GM23248 (cell line): ENCODE measurements around the gene ESPNL. TPM values are rescaled to one million over a fixed set of nuclear protein-coding genes. Genes with fewer than 3 reads are reported as not detected.

Source experiments
- DNase-seq: peaks from one replicate; pipeline ENCODE4 v3.0.0-alpha.2; 2015
- H2AFZ ChIP-seq: fragments of 200-600 bp; sonication (generic); 2 replicates; pipeline ENCODE4 v1.6.1; 2016; ENCODE audit warnings: antibody characterized with exemption
- H3F3A ChIP-seq: fragments of 200-600 bp; sonication (generic); 2 replicates; pipeline ENCODE4 v1.6.1; 2016; ENCODE audit warnings: mild to moderate bottlenecking, antibody characterized with exemption, mixed run types; ENCODE audit not compliant: insufficient read depth
- H3K27ac ChIP-seq: fragments of 200-600 bp; sonication (generic); 2 replicates; pipeline ENCODE4 v1.5.1; 2016; ENCODE audit warnings: mild to moderate bottlenecking
- H3K27me3 ChIP-seq: fragments of 200-600 bp; sonication (generic); replicated peaks from 2 replicates; pipeline ENCODE4 v1.6.1; 2016; ENCODE audit warnings: mild to moderate bottlenecking; ENCODE audit not compliant: insufficient read depth
- H3K36me3 ChIP-seq: fragments of 200-600 bp; sonication (generic); 2 replicates; pipeline ENCODE4 v1.6.1; 2016; ENCODE audit warnings: low read depth, mild to moderate bottlenecking
- H3K4me1 ChIP-seq: fragments of 200-600 bp; sonication (generic); 2 replicates; pipeline ENCODE4 v1.6.1; 2016; ENCODE audit warnings: mild to moderate bottlenecking; ENCODE audit not compliant: insufficient read depth
- H3K4me2 ChIP-seq: fragments of 200-600 bp; sonication (generic); one replicate; pipeline ENCODE4 v1.6.1; 2016; ENCODE audit warnings: mild to moderate bottlenecking; ENCODE audit not compliant: unreplicated experiment
- H3K4me3 ChIP-seq: fragments of 200-600 bp; sonication (generic); 2 replicates; pipeline ENCODE4 v1.5.1; 2016; ENCODE audit warnings: mild to moderate bottlenecking
- H3K79me2 ChIP-seq: fragments of 200-600 bp; sonication (generic); 2 replicates; pipeline ENCODE4 v1.6.1; 2016; ENCODE audit warnings: mild to moderate bottlenecking; ENCODE audit not compliant: insufficient read depth
- H3K9ac ChIP-seq: fragments of 200-600 bp; sonication (generic); 2 replicates; pipeline ENCODE4 v1.6.1; 2016; ENCODE audit warnings: mild to moderate bottlenecking
- H3K9me2 ChIP-seq: fragments of 200-600 bp; sonication (generic); 2 replicates; pipeline ENCODE4 v1.6.1; 2016; ENCODE audit warnings: mixed run types, mild to moderate bottlenecking, moderate library complexity; ENCODE audit not compliant: insufficient read depth
- H3K9me3 ChIP-seq: fragments of 200-600 bp; sonication (generic); one replicate; pipeline ENCODE4 v1.6.1; 2017; ENCODE audit warnings: low read depth
- H4K20me1 ChIP-seq: fragments of 200-600 bp; sonication (generic); 2 replicates; pipeline ENCODE4 v1.6.0; 2016; ENCODE audit not compliant: insufficient read depth
- EZH2 ChIP-seq: fragments of 200-600 bp; sonication (generic); IDR thresholded peaks from 2 replicates; pipeline ENCODE4 v1.6.1; 2018; ENCODE audit warnings: antibody characterized with exemption, mild to moderate bottlenecking; ENCODE audit not compliant: insufficient read depth, poor library complexity, severe bottlenecking
- EZH2phosphoT487 ChIP-seq: fragments of 200-600 bp; sonication (generic); IDR thresholded peaks from 2 replicates; pipeline ENCODE4 v1.6.1; 2018; ENCODE audit warnings: antibody characterized with exemption, moderate library complexity, mild to moderate bottlenecking, low read depth; ENCODE audit not compliant: insufficient read depth
- WGBS, 2 experiments: methylation state at CpG; one replicate each; pipeline ENCODE4 v1.1.6; 2015 to 2017; ENCODE audit warnings: low lambda C conversion rate in 2 of 2, low coverage in 1 of 2; ENCODE audit errors: missing lambda C conversion rate in 2 of 2; 5-methylcytosine and 5-hydroxymethylcytosine counted together
- in situ Hi-C: fragments of 300-500 bp; cut with MboI; formaldehyde crosslinking; loops from 2 replicates; pipeline ENCODE4 v1.15.0; 2020
- polyA plus RNA-seq: library from polyadenylated mRNA; unstranded; fragments of >200 nt; fragmentation: Nextera tagmentation; extraction: Ambion mirVana; gene quantifications from 2 replicates; pipeline ENCODE4 v1.2.1, GENCODE V29; 2016
- total RNA-seq: library from RNA; depleted of rRNA; stranded (reverse); fragments of >200 nt; shearing (Covaris generic); gene quantifications from 2 replicates; pipeline ENCODE4 v1.2.3, GENCODE V29; 2014

The ESPNL gene
- total and polyA plus RNA-seq, 2 experiments from 2014 or later = 0.60 to 1.4 TPM

- Histone ChIP-seq H3K9ac (peak overlapping the region; percentile 94; the same call in 1 of the 2 replicates), H3K27ac (no peak overlapping the region)
- DNase-seq = peak; percentile 13
These were observed 40.6 kb upstream of the ESPNL start for GRCh38 chr2:238059505-238059904.

GRCh38 chr2:238060096-238060541 lies 40.0 kb upstream of the ESPNL start:
- H3K9me3 ChIP-seq = no peaks in the 10 kb centered on the region
- H3K9me2 ChIP-seq = no peaks in the 10 kb centered on the region
- no peaks in the 10 kb centered on the region for H3K27me3 ChIP-seq
- H3K4me2 ChIP-seq = peak overlapping the region; percentile 91
- H3K27ac ChIP-seq = peak overlapping the region; percentile 79
- peak overlapping the region; percentile 88 for H3K4me3 ChIP-seq
- peak overlapping the region; percentile 94 for H3K9ac ChIP-seq
- no peaks in the 10 kb centered on the region for H3F3A ChIP-seq
- peaks cover 10% of the 10 kb centered on the region; the same call in 1 of the 2 replicates for H3K79me2 ChIP-seq
- peak overlapping the region; percentile 90 for H2AFZ ChIP-seq
- H3K36me3 ChIP-seq = 0 out of 2 replicates have a peak, but pooled peaks cover 2% of the 10 kb centered on the region
- in situ Hi-C loops = no loop called here
- 1 to 2% methylated on average over 13 to 18 of the region's 18 CpGs for WGBS, 2 experiments
- no peaks in the 10 kb centered on the region for H4K20me1 ChIP-seq
- no peak for DNase-seq
- peaks cover 5% of the 10 kb centered on the region; the same call in 1 of the 2 replicates for H3K4me1 ChIP-seq
- no peak for TF ChIP-seq EZH2

More at GRCh38 chr2:238059505-238059904, 40.6 kb upstream of the ESPNL start:
- H3F3A ChIP-seq = no peaks in the 10 kb centered on the region
- peaks cover 10% of the 10 kb centered on the region; the same call in 1 of the 2 replicates for H3K79me2 ChIP-seq
- H3K4me2 ChIP-seq = peak overlapping the region; percentile 91
- peak overlapping the region; percentile 88 for H3K4me3 ChIP-seq
- H3K36me3 ChIP-seq = no peaks in the 10 kb centered on the region
- no peaks in the 10 kb centered on the region for H3K27me3 ChIP-seq
- no peaks in the 10 kb centered on the region for H4K20me1 ChIP-seq
- no peaks in the 10 kb centered on the region for H3K9me2 ChIP-seq
- no peak overlapping the region for H2AFZ ChIP-seq
- no peaks in the 10 kb centered on the region for H3K9me3 ChIP-seq
- peaks cover 5% of the 10 kb centered on the region; the same call in 1 of the 2 replicates for H3K4me1 ChIP-seq
- in situ Hi-C loops = no loop called here
- 88 to 89% methylated on average over 3 of the region's 3 CpGs for WGBS, 2 experiments
- TF ChIP-seq EZH2phosphoT487 = no peak

- WGBS, 2 experiments = 0 to 2% methylated on average over 76 to 77 of the region's 98 CpGs
- Histone ChIP-seq H3K4me1 (peaks cover 5% of the 10 kb centered on the region; the same call in 1 of the 2 replicates), H3K9ac (peak within 1 kb of the TSS; percentile 94), H3K9me3 (no peaks in the 10 kb centered on the region), H3K4me3 (peak within 1 kb of the TSS; percentile 88), H3K4me2 (peak within 1 kb of the TSS; percentile 91), H2AFZ (peak within 1 kb of the TSS; percentile 90), H3K9me2 (no peaks in the 10 kb centered on the region), H4K20me1 (no peaks in the 10 kb centered on the region), H3K36me3 (0 out of 2 replicates have a peak, but pooled peaks cover 5% of the 10 kb centered on the region), H3F3A (no peaks in the 10 kb centered on the region), H3K27ac (peak within 1 kb of the TSS; percentile 79), H3K79me2 (peaks cover 10% of the 10 kb centered on the region; the same call in 1 of the 2 replicates), H3K27me3 (no peaks in the 10 kb centered on the region)
- in situ Hi-C loops = no loop called here
- DNase-seq = peak; percentile 99
- TF ChIP-seq EZH2 (no peak), EZH2phosphoT487 (no peak)
These were observed 39.4 kb upstream of the ESPNL start, which contains the start of gene SCLY for GRCh38 chr2:238060542-238061314. Gene SCLY (plus strand): TSS chr2:238061001. CDS start chr2:238061055, 54 bp downstream.

- peak overlapping the region; percentile 73 for H3K9ac ChIP-seq
- peak overlapping the region; percentile 84 for H2AFZ ChIP-seq
- in situ Hi-C loops = no loop called here
- H3K36me3 ChIP-seq = 0 out of 2 replicates have a peak, but pooled peaks cover 5% of the 10 kb centered on the region
- 5 to 6% methylated on average over 28 to 29 of the region's 29 CpGs for WGBS, 2 experiments
- no peaks in the 10 kb centered on the region for H3F3A ChIP-seq
- no peak for TF ChIP-seq EZH2
- TF ChIP-seq EZH2phosphoT487 = no peak
- peak overlapping the region; percentile 76 for H3K4me2 ChIP-seq
- DNase-seq = peak; percentile 61
- peaks cover 10% of the 10 kb centered on the region; the same call in 1 of the 2 replicates for H3K79me2 ChIP-seq
- H3K27ac ChIP-seq = peak overlapping the region; percentile 27
- H3K9me3 ChIP-seq = no peaks in the 10 kb centered on the region
- peaks cover 5% of the 10 kb centered on the region; the same call in 1 of the 2 replicates for H3K4me1 ChIP-seq
- H3K9me2 ChIP-seq = no peaks in the 10 kb centered on the region
- H4K20me1 ChIP-seq = no peaks in the 10 kb centered on the region
- H3K4me3 ChIP-seq = peak overlapping the region; percentile 88
- H3K27me3 ChIP-seq = no peaks in the 10 kb centered on the region
These were observed 38.6 kb upstream of the ESPNL start for GRCh38 chr2:238061315-238062202.
